GM19238 (cell line): ENCODE measurements around the gene BCL11A.
A peak's percentile ranks its signal among the peaks of the same experiment; 100 is the strongest.

Experiments
- DNase-seq: peaks from one replicate; pipeline ENCODE4 v3.0.0; 2011; ENCODE audit warnings: low spot score; ENCODE audit not compliant: insufficient read length

Gene BCL11A

GRCh38 chr2:60528281-60529020 lies 25.0 kb downstream of the BCL11A start:
- DNase-seq: no peak

DNA sequence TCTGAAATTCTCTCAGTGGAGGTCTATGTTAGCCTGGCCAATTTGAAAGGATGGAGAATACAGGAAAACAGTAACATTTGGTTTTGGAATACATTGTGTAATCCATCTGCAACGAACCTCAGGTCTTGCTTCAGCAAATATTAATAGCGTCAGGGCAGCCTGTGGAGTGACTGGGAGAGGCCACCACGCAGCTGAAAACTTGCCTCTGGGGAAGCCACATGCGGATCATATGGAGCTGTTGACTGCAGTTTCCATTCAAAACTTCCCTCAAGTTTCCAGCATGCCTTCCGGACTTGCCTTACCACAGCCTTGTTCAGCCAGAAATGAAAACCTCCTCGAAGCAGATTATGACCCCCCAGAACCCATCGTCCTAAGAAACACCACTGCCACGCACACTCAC lies 25.7 kb downstream of the BCL11A start:
- no peak for DNase-seq

DNA sequence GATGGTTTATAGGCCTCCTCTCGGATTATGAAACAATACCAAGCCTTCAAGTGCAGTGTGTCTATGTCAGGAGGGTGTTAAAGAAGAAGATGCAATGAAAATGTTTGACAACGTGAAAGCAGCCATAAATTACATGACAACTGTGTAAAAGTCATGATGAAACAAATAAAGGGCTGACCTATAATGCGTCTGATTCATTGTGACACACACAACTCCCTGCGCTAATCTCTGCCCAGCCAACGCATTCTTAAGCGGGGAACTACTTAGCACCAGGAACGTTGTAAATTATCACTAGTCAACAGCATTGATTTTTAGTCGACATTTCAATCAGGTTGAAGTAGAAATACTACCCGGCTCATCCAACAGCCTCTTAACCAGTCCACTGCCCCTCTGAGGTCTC lies 26.8 kb downstream of the BCL11A start:
- DNase-seq: no peak

GRCh38 chr2:60525899-60526298 lies 27.6 kb downstream of the BCL11A start:
- no peak for DNase-seq

DNA sequence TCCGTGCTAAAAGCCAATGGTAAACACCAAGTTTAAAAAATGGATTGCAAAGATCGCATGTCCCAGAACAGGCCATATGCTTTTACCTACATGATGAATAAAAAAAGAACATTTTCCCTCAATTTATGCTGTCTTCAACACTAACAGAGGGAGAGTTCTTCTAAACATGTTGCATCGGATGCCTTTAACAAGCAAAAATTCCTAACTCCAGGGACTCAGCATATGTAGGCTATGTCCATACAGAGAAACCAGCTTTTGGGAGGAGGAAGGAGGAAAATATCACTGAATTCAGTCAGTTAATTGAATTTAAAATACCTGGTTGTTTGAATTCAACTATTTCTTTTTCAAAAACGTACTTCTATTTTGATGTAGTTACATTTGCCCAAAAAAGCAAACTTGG lies 28.6 kb downstream of the BCL11A start:
- DNase-seq: no peak

DNA sequence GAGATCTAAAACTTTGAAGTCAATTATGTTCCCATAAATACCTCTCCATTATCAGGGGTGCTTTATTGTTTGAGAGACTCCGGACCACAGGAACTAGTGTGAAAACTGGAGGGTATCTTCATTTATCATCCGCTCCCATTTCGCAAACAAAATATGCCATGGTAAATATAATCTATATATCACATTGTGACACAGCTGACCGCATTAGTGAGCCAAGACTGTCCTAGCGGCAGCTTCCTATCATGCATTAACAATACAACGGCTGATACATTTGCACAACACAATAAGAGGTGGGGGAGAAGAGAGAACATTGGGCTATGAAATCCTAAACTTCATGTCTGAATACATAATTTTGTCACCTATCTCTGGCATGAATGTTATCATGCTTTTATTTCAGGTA lies 29.5 kb downstream of the BCL11A start:
- DNase-seq: no peak

- DNase-seq: no peak
These were observed 31.0 kb downstream of the BCL11A start for GRCh38 chr2:60522462-60522861.

DNA sequence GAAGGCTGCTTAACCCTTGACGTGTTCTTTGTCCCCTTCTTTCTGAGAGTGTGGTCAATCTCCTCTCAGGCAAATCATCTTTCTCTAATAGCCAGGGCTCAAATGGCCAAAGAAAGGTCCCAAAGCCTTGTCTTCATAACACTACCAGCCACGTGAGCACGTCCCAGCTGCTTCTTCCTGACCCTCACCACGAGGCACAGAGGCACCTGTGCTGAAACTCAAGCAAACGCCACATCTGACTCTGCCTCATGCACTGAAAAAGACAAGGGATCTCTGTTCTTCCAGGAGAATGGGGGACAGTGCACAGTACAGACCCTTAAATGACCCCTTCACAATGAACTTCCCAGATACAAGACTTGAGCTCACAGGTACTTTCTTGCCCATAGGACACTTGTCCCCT lies 31.8 kb downstream of the BCL11A start:
- DNase-seq: no peak

DNA sequence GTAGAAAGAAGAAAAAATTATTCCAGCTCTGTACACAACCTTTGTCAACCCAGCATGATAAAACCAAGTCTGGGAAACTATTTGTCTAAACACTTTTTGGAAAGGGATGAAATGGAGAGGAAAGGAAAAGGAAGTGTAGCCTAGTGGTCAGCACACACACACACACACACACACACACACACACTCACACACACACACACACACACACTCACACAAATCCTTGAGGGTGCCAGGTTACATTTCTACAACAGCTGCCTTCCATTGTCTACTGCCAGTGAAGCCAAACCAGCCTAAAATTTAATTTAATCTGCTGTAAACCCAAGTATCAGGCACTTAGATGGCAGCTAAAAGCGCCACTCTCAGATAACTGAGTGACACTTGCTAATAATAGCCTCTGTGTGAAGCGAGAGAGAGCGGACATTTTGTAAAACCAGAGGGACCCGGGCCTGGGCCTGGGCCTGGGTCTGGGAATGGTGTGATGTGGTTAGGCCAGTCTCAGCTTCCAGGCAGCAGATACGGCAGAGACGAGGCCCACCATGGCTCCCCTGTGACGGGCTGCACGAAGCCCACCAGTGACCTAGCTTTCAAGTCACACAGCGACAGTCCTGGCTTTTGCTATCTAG lies 32.4 kb downstream of the BCL11A start:
- no peak for DNase-seq

DNA sequence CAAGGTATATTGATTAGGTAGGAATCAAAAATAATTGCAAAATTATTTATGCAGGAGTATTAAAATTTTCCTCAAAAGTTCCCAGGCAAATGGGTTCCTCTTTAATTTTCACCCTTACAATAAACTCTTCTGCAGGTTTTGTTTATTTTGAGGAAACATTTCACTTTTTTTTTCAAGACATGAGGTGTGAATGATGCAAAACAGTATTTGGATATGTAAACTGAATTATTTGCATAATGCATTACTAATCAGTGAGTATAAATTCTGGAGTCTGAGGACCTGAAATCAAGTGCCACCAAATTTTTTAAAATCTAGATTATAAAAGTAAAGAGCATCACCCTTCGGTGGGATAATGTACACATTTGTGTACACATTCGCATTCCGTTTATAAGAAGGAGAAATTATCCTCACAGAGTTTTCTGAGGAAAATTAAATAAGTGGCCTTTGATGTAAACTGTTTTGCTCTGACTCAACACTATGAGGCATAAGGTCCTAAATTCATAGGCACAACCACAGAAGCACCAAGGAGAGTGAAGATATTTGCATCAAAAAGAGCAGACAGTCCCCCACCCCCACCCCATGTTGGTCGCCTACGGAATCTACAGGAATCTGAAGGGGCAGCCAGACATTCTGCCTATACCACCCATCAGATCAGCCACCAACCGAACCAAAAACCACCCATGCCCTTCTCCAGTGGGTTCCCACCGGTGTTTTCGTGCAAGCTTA lies 33.1 kb downstream of the BCL11A start:
- no peak for DNase-seq

DNA sequence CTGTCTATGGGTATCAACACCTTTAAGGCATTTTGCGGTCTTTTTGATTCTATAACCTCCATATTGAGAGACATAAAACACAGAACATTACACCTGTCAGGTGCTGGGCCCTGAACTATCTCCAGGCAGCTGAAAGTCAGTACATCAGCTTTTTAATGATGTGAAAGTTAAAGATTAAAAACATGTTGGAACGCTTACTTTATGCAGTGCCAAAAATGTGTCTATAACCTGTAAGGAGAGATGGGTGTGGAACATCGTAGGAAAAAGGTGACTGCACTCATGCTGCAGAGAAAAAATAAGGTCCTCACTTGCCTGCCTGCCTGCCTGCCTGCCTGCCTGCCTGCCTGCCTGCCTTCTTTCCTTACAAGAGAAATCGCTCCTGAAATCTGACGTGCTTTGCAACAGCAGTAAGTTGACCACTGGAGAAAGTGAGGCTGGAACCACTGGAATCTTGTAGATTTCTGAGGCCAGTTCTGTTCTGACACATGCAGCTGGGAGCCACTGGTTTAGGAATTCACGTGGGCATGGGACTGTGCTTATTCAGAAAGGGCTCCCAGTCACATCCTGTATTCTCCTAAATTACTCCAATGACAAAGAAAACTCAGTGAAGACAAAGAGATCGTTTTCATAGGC lies 34.1 kb downstream of the BCL11A start:
- no peak for DNase-seq

DNA sequence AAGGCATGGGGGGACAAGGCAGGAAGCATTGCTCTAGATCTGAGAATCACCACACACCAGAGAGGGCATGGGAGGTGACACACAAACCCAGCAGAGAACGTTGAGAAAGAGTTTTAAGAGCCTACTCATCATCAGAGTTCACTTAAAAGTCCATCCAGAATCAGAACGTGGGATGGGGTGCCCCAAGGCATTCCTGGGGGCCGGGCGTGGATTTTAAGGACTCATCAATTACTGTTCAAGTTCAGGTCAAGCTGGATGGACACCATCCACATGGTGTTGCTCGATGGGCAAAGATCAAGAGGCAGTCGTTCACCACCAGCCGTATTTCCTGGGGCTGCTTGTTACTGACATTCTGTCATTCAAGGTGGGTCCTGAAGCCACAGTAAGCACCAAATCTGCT lies 34.9 kb downstream of the BCL11A start:
- DNase-seq: no peak

- DNase-seq: no peak
These were observed 36.0 kb downstream of the BCL11A start for GRCh38 chr2:60517446-60517845.

- no peak for DNase-seq
These were observed 36.6 kb downstream of the BCL11A start for GRCh38 chr2:60516826-60517225.

DNA sequence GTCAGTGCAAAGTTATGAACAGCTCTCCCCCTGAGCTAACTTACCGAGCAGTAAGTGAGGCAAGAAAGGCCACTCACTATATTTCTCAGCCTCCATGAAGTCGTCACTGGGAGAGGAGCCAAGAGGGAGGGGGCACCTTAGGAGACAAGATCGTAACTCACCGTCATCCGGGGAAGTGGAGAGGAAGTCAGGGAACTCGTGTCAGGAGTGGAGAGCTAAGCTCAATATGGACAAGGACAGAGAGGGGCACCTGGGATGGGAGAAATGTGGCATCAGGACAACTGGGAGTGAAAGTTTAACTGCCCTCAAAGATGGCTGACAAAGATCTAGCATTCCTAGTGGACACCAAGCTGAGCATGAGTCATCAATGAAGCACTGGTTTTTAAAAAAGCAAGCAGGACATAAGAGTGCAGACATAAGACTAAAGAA lies 37.1 kb downstream of the BCL11A start:
- no peak for DNase-seq

GRCh38 chr2:60515721-60516226 lies 37.7 kb downstream of the BCL11A start:
- DNase-seq: peak; percentile 41

DNA sequence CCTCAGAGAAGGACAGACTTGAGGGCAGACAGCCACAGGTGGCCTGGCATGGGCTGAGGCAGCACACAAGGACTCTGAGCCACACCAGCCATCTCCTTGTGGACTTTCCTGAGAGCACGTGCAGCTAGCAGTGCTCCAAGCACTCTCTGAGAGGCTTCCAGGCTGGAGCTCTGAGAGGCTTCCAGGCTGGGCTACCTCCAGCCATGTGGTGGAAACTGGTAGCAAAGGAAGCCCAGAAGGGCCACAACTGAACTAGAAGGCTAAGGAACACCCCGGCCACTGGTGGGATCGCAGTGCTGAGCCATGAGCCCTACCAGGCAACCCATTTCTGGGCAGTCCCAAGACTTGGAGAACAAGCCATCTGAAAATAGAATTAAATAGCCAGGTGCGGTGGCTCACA lies 39.5 kb downstream of the BCL11A start:
- DNase-seq: no peak

DNA sequence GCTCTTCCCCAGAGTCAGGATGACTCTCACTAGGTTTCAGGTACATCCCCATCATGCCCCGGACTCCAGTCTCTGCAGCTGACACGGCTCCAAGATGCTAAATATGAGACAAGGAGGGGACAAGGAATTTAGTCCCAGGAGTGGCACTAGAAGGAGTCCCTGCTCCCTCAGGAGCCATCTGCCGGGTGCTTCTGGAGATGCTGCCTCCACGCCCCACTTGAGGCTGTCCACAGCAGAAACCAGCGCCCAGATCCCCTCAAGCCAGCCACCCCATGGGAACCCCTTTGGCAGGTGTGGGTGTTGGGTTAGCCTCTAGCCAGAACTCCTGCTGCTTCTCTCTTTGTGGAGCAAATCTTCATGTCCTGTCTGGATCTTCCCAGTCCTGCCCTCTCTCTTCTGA lies 40.3 kb downstream of the BCL11A start:
- no peak for DNase-seq

DNA sequence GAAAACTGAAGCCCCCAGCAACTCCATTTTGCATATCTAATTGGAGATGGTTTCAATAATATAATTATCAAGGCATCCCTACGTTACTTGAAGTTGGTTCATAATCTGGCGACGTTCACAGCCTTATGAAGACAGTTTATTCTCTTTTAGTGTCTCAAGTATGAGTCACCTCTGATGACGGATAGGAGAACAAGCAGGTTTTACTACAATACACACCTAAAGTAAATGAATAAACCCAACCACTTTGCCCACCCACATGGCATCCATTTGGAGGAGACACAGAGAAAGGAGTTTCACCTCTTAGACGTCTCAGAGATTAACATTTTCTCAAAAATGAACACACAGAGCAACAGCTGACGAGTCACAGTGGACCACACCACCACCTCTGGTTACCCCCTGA lies 40.8 kb downstream of the BCL11A start:
- no peak for DNase-seq

DNA sequence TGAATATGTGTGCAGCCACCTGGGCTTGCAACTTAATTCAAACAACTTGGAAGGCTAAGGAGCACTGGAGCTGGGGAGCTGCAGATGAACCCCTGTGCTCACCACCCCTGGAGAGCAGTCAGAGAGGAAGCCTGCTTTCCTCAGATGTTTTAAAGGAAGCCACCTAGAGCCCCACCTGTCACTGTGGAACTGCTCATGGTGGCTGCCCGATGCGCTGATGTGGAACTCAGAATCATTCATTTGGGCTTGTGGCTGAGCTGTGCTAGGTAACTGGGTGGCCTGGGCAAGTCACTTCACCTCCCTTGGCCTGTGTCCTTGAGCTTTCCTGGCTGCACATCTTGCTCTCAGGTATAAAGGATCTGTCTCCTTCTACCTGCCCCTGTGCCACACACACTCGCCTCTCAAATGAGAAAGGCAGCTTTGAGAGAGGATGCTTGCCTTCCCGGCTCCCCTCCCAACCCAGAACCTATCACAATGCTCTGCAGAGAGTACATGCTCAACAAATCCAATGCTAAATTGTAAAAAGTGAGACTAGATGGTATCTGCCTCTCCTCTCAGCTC lies 41.3 kb downstream of the BCL11A start:
- no peak for DNase-seq

- no peak for DNase-seq
These were observed 42.7 kb downstream of the BCL11A start for GRCh38 chr2:60510713-60511112.

DNA sequence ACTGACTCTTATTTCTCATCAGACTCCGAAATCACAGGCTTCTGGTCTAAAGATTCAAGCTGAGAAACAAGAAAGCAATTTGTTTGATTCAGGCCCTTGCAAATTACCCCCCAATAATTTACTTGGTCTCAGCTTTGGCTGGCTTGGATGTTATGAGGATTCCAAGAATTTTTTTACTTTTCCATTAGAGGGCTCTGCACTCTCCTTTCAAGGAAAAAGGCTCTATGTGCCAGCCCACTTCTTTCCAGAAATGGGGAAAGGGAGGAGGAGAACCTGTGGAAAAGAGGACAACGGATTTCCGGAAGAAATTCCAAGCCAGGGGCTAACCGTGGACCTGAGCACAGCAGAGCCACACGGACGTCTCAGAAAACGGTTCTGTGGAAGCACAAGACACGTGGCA lies 44.4 kb downstream of the BCL11A start:
- DNase-seq: no peak
